ENCODE results near the gene MRLN.
"Not testable (repeated sequence)": the region's sequence is repeated elsewhere in the genome, so short reads cannot be mapped to it uniquely, and the experiment has no call there.

DNA sequence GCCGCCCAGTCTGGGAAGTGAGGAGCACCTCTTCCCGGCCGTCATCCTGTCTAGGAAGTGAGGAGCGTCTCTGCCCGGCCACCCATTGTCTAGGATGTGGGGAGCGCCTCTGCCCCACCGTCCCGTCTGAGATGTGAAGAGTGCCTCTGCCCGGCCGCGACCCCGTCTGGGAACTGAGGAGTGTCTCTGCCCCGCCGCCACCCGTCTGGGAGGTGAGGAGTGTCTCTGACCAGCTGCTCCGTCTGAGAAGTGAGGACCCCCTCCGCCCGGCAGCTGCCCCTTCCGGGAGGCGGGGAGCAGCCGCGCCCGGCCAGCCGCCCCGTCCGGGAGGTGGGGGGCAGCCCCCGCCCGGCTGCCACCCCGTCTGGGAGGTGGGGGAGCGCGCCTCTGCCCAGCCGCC lies 9.1 kb downstream of the MRLN start:
- TF ChIP-seq BHLHE40 (IDR thresholded peaks at IDR 0.05; ENCODE audit: borderline replicate concordance); NFRKB (IDR thresholded peaks at IDR 0.05); FOXA1 (IDR thresholded peaks at IDR 0.05); ARNT (IDR thresholded peaks at IDR 0.05); TARDBP (IDR thresholded peaks at IDR 0.05); HDGF (IDR thresholded peaks at IDR 0.05; ENCODE audit: borderline replicate concordance); ELF4 (IDR thresholded peaks at IDR 0.05); L3MBTL2 (conservative IDR thresholded peaks at IDR 0.05): not testable (repeated sequence)
- TF ChIP-seq, protein P1, sequence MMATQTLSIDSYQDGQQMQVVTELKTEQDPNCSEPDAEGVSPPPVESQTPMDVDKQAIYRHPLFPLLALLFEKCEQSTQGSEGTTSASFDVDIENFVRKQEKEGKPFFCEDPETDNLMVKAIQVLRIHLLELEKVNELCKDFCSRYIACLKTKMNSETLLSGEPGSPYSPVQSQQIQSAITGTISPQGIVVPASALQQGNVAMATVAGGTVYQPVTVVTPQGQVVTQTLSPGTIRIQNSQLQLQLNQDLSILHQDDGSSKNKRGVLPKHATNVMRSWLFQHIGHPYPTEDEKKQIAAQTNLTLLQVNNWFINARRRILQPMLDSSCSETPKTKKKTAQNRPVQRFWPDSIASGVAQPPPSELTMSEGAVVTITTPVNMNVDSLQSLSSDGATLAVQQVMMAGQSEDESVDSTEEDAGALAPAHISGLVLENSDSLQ (IDR thresholded peaks at IDR 0.05) = not testable (repeated sequence)
